Epithelial cell of esophagus (primary cell): ENCODE results near the gene TRIP12.

Experiments
- DNase-seq: peaks from one replicate; pipeline ENCODE4 v3.0.0; 2010; ENCODE audit warnings: low read depth
- H3K4me3 ChIP-seq: 2 replicates; pipeline ENCODE4 v1.5.1; 2011; ENCODE audit warnings: mild to moderate bottlenecking, low read length, control low read depth
- CTCF ChIP-seq: IDR thresholded peaks from 2 replicates; pipeline ENCODE4 v1.5.1; 2011; ENCODE audit warnings: low read depth, mild to moderate bottlenecking, low read length, control low read depth, inconsistent platforms; ENCODE audit not compliant: insufficient read depth; ENCODE audit errors: missing control alignments

TRIP12 gene

DNA sequence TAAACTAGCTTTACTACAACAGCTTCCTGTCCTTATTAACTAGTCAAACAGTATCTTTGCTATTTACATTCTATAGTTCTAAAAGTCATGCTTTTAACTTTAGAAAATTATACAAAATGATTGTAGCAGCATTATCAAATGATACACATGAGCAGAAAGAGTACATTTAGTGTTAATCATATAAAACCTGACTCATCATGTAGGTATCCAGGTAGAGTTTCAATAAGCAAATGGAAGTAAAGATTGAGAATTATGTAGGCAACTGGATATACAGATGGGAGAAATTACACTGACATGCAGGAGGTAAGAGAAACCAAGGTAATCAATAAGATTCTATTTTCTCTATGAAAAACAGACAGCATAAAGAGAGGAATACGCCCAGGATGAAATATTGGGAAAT, 33.8 kb downstream of the TRIP12 start:
- no peak for TF ChIP-seq CTCF
- DNase-seq = peak; percentile 54
- no peak overlapping the region for H3K4me3 ChIP-seq

DNA sequence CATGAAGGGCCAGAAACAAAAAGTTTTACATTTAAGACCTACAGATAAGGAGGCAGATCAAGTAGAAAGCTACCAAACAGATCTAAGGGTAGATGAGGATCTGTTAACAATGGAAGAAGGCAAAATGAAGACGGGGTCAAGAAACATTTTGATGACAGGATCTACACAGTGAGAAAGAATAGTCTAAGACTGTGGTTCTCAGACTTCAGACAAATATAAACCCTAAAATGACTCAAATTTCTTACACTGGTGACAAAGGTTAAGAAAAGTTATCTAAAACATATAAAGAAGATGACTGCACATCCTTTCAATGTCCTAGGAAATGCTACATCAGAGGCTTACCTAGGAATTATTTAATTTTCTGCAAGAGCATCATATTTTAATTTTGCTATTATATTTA, 34.4 kb downstream of the TRIP12 start:
- DNase-seq = no peak
- no peak for TF ChIP-seq CTCF
- no peak overlapping the region for H3K4me3 ChIP-seq

GRCh38 chr2:229884775-229885699, 36.8 kb downstream of the TRIP12 start:
- no peak overlapping the region for H3K4me3 ChIP-seq
- DNase-seq = no peak
- no peak for TF ChIP-seq CTCF

GRCh38 chr2:229882583-229882982, 39.2 kb downstream of the TRIP12 start:
- no peak for DNase-seq
- no peak overlapping the region for H3K4me3 ChIP-seq
- no peak for TF ChIP-seq CTCF

DNA sequence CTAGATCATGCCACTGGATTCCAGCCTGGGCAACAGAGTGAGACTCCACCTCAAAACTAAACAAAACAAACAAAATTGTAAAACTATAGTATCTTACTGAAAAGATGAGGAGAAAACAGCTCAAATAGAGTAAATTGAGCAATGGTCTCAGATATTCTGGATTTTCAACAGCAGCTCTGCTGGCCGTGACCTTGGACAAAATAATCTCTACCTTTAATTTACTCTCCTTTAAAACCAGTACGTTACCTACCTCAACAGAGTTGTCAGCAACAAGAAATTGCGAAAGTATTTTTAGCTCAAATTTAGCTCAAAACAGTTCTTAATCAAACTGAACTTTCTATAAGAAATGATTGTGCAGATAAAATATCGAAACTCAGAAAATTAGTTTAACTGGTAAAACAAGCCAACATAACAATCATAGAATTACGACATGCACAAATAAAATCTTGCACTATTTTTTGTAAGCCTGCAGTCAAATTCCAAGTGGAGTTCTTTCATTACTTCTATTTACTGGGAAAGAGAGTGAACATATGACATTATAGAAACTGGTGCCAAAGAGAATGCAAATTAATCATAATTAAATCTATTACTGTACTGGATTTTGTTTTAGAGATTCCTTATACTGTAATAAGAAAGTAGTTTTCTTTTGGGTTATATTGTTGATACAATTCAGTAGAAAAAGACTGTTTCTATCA, 40.8 kb downstream of the TRIP12 start:
- no peak overlapping the region for H3K4me3 ChIP-seq
- TF ChIP-seq CTCF = no peak
- no peak for DNase-seq

DNA sequence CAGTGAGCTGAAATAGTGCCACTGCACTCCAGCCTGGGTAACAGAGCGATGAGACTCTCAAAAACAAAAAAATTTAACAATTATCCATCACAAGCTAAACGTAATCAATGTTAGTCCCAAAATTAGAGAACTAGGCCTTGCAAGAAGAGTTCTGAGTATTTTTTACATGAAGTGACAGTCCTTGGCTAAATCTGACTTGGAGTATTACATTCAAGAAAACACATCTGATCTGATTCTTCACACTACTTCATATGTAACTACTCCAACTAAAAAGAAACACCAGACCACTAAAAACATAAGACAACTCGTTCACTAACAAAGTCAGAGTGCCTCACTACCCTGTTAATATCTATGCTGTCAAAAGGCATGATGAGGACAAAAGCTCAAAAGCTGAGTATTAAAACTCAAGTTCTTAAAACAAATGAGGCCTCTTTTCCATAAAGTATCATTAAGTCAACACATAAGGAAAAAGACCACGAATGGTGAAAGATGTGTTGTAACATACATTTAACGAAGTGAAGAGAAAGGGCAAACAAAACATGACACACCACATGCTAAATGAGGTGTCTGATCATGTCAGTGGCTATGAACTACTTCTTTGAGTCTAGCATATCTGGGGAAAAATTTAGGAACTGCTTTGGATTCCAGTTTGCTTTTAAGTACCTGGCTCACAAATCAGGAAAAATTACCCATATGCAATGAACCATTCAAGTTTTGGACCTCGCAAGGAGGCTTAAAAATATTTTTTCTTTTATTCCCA, 42.4 kb downstream of the TRIP12 start:
- TF ChIP-seq CTCF = no peak
- no peak overlapping the region for H3K4me3 ChIP-seq
- peak; percentile 51 for DNase-seq
